Subcutaneous adipose tissue (tissue), 4 donors: Measurements from ENCODE around the gene FSTL5. TPM values are rescaled to one million over a fixed set of nuclear protein-coding genes. Genes with fewer than 3 reads are reported as not detected.

Experiments used
- total RNA-seq, 4 donors: library from RNA; depleted of rRNA; stranded (reverse); fragments of >200 nt; gene quantifications; one replicate each; pipeline ENCODE4 v1.1.0, GENCODE V29; 2016
- TF ChIP-seq, protein P1 (sequence below): fragments of 450-650 bp; IDR thresholded peaks from one replicate; pipeline ENCODE4 v1.5.1; 2016; ENCODE audit warnings: low read depth, mild to moderate bottlenecking, control low read depth, antibody characterized with exemption, moderate library complexity

FSTL5 gene
- total RNA-seq, 4 donors from 2014 or later = 0.33 TPM; not detected in 3

GRCh38 chr4:161345741-161346140 lies 818.1 kb downstream of the FSTL5 start:
- TF ChIP-seq, protein P1, sequence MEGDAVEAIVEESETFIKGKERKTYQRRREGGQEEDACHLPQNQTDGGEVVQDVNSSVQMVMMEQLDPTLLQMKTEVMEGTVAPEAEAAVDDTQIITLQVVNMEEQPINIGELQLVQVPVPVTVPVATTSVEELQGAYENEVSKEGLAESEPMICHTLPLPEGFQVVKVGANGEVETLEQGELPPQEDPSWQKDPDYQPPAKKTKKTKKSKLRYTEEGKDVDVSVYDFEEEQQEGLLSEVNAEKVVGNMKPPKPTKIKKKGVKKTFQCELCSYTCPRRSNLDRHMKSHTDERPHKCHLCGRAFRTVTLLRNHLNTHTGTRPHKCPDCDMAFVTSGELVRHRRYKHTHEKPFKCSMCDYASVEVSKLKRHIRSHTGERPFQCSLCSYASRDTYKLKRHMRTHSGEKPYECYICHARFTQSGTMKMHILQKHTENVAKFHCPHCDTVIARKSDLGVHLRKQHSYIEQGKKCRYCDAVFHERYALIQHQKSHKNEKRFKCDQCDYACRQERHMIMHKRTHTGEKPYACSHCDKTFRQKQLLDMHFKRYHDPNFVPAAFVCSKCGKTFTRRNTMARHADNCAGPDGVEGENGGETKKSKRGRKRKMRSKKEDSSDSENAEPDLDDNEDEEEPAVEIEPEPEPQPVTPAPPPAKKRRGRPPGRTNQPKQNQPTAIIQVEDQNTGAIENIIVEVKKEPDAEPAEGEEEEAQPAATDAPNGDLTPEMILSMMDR = no peak

DNA sequence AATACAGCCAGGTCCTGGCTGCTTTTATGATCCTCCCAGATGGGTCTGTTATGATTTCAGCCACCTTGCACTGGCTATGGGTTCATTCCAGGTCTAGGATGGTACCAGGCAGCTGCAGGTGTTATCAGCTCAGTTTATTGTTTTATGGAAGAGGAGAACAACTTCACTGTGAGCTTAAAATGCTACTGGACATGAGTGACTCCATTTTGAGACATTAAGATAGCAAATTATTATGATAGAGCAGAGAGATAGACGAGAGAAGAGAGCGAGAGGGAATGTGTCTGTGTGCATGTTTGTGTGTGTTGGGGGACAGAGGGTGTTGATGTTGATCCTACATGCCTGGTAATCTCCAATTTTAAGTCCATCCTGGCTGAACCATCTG lies 820.2 kb downstream of the FSTL5 start:
- TF ChIP-seq, protein P1 = no peak

- TF ChIP-seq, protein P1 = no peak
Observed at GRCh38 chr4:161342881-161343568, 820.8 kb downstream of the FSTL5 start.

DNA sequence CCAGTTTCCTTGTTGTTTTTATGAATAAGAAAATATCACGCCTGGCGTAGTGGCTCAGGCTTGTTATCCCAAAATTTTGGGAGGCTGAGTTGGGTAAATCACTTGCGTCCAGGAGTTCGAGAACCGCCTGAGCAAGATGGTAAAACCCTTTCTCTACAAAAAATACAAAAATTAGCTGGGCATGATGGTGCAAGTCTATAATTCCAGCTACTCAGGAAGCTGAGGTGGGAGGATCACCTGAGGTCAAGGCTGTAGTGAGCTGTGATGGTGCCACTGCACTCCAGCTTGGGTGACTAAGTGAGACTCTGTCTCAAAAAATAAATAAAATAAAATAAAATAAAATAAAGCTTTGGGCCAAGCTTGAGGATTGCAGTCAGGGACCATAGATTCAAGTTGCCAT lies 827.2 kb downstream of the FSTL5 start:
- TF ChIP-seq, protein P1 = no peak

GRCh38 chr4:161336016-161336530 lies 827.7 kb downstream of the FSTL5 start:
- TF ChIP-seq, protein P1 = no peak
